ENCODE results near the gene LGI2.

DNA sequence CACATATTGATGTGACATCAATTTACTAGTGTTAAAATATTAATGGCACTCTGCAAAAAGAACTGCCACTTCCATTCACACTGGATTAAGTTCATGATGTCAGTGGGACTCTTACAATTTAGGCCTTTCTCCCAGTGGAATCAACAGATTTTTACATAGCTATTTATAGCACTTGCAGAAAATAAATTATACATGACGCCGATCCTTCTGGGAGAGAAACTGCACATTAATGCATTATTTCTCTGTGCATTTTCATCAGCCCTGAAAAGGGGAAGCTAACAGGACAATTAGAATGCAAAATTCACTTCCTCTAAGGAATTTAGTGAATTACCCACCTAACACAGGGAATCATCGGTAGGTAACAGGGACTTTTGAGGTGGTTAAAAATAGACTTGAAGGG lies 15.7 kb downstream of the LGI2 start:
- TF ChIP-seq SNRNP70 (optimal IDR thresholded peaks at IDR 0.05; ENCODE audit: low read depth, low read length), result no peak
- TF ChIP-seq BRD4 (IDR thresholded peaks at IDR 0.05), result no peak
- TF ChIP-seq ELF4 (CRISPR knock-in tag; IDR thresholded peaks at IDR 0.05), result no peak
- TF ChIP-seq, protein P1, sequence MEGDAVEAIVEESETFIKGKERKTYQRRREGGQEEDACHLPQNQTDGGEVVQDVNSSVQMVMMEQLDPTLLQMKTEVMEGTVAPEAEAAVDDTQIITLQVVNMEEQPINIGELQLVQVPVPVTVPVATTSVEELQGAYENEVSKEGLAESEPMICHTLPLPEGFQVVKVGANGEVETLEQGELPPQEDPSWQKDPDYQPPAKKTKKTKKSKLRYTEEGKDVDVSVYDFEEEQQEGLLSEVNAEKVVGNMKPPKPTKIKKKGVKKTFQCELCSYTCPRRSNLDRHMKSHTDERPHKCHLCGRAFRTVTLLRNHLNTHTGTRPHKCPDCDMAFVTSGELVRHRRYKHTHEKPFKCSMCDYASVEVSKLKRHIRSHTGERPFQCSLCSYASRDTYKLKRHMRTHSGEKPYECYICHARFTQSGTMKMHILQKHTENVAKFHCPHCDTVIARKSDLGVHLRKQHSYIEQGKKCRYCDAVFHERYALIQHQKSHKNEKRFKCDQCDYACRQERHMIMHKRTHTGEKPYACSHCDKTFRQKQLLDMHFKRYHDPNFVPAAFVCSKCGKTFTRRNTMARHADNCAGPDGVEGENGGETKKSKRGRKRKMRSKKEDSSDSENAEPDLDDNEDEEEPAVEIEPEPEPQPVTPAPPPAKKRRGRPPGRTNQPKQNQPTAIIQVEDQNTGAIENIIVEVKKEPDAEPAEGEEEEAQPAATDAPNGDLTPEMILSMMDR (IDR thresholded peaks at IDR 0.05 in 2 of 3, conservative IDR thresholded peaks at IDR 0.05 in 1 of 3; ENCODE audit: insufficient read depth in 2 of 3, low read depth in 1 of 3, low read length in 3 of 3), result no peak
- TF ChIP-seq JUND (IDR thresholded peaks at IDR 0.05; ENCODE audit: borderline replicate concordance, low read depth, low read length), result no peak
- TF ChIP-seq JUND (tag; IDR thresholded peaks at IDR 0.05; ENCODE audit: borderline replicate concordance, low read depth, low read length), result no peak
- no peak for TF ChIP-seq KLF6 (CRISPR knock-in tag; IDR thresholded peaks at IDR 0.05; ENCODE audit: borderline replicate concordance)
- TF ChIP-seq, protein P2, sequence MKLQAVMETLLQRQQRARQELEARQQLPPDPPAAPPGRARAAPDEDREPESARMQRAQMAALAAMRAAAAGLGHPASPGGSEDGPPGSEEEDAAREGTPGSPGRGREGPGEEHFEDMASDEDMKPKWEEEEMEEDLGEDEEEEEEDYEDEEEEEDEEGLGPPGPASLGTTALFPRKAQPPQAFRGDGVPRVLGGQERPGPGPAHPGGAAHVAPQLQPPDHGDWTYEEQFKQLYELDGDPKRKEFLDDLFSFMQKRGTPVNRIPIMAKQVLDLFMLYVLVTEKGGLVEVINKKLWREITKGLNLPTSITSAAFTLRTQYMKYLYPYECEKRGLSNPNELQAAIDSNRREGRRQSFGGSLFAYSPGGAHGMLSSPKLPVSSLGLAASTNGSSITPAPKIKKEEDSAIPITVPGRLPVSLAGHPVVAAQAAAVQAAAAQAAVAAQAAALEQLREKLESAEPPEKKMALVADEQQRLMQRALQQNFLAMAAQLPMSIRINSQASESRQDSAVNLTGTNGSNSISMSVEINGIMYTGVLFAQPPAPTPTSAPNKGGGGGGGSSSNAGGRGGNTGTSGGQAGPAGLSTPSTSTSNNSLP (IDR thresholded peaks at IDR 0.05; ENCODE audit: borderline replicate concordance, low read depth, low read length), result no peak
- TF ChIP-seq ZBTB1 (CRISPR knock-in tag; IDR thresholded peaks at IDR 0.05; ENCODE audit: borderline replicate concordance, low read depth), result no peak
